ENCODE results near the gene FAM171A1. TPM values are rescaled to one million over a fixed set of nuclear protein-coding genes. Genes with fewer than 3 reads are reported as not detected.
A peak's percentile ranks its signal among the peaks of the same experiment; 100 is the strongest.

FAM171A1 gene
- total RNA-seq, 1 donor from 2014 or later = 73.6 TPM

DNA sequence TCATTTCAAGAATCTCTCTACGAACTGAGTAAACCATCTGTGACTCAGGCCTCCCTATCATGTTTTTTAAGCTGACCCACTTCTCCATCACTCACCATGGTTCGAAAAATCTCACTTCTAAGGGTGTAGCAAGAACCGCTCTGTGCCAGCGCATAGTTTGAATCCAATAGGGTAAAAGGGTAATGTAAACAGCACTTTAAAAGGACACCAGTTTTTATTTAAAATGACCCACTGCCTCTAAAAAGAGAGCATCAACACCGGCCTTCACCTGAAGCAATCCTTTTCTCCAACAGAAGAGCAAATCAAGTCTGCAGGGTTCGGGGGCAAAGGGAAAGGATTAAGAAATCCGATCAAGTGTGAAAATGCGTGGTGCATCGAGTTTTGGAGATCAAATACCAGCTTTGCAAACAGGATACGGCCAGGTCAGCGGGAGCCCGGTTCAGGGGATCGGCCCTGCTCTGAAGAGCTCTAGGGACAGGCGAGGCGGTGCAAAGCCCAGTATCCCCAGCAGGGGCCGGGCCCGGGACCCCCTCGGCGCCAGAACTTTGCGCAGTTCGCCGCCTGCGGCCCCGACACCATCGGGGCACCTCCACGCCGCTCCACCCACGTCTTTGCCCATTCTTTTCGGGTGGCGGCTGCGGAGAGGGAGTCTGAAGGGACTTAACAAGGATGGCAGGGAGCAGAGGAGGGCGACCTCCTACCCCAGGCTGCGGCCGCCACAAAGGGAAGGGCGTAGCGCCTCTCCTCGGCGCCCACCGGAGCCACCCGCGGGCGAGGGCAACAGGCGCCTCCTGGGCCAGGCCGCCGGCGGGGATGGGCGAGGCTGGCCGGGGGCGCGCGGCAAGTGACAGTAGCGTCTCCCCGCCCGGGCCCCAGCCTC, 203.4 kb downstream of the FAM171A1 start:
- H3K27me3 Mint-ChIP-seq (ENCODE audit: low read depth) = no peaks in the 10 kb centered on the region
- H3K4me3 Mint-ChIP-seq = peak overlapping the region; percentile 91
- H3K9me3 Mint-ChIP-seq = no peaks in the 10 kb centered on the region
- peak overlapping the region; percentile 91 for H3K27ac Mint-ChIP-seq
- DNase-seq (ENCODE audit: low spot score in 2 of 2, unreplicated experiment in 2 of 2) = peak; percentile 45 to 78
- H3K4me1 Mint-ChIP-seq = peaks cover 39% of the 10 kb centered on the region
- H3K36me3 Mint-ChIP-seq = no peaks in the 10 kb centered on the region
- TF ChIP-seq, protein P1, sequence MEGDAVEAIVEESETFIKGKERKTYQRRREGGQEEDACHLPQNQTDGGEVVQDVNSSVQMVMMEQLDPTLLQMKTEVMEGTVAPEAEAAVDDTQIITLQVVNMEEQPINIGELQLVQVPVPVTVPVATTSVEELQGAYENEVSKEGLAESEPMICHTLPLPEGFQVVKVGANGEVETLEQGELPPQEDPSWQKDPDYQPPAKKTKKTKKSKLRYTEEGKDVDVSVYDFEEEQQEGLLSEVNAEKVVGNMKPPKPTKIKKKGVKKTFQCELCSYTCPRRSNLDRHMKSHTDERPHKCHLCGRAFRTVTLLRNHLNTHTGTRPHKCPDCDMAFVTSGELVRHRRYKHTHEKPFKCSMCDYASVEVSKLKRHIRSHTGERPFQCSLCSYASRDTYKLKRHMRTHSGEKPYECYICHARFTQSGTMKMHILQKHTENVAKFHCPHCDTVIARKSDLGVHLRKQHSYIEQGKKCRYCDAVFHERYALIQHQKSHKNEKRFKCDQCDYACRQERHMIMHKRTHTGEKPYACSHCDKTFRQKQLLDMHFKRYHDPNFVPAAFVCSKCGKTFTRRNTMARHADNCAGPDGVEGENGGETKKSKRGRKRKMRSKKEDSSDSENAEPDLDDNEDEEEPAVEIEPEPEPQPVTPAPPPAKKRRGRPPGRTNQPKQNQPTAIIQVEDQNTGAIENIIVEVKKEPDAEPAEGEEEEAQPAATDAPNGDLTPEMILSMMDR (IDR thresholded peaks at IDR 0.05; ENCODE audit: unreplicated experiment) = peak; percentile 43

- Mint-ChIP-seq H3K27ac (no peak overlapping the region), H3K9me3 (no peaks in the 10 kb centered on the region), H3K4me3 (peak overlapping the region; percentile 91), H3K27me3 (ENCODE audit: low read depth) (no peaks in the 10 kb centered on the region), H3K4me1 (peaks cover 36% of the 10 kb centered on the region), H3K36me3 (no peaks in the 10 kb centered on the region)
- DNase-seq (ENCODE audit: low spot score in 2 of 2, unreplicated experiment in 2 of 2) = no peak
- TF ChIP-seq, protein P1 (IDR thresholded peaks at IDR 0.05; ENCODE audit: unreplicated experiment) = no peak
Measured at GRCh38 chr10:15166325-15166724, 204.8 kb downstream of the FAM171A1 start.

DNA sequence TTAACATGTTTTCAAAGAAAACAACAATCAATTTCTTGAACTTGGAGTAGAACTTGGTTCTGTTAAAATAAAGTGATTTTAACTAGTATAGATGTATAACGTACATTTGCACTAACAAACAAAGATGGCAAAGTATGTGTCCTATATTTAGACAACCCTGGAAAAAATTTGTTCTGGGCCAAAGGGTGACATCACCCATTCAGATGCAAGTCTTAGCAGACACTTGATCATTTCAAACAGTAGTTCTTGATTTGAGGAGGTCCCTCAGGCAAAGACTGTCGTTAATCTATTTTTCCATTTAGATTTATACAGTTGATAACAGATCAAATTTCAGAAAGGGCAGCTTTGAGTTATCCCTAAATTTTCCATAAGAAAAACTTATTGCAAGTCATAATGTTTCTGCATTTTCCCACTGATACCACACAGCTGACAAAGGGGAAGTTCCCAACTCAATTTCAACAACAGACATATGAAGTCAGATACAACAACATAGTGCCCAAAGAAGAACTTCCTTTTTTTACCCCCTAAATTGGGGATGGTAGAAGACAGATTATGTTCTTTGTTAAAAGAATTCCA, 207.7 kb downstream of the FAM171A1 start:
- Mint-ChIP-seq H3K4me3 (no peak overlapping the region), H3K36me3 (no peaks in the 10 kb centered on the region), H3K27ac (no peak overlapping the region), H3K27me3 (ENCODE audit: low read depth) (no peaks in the 10 kb centered on the region), H3K4me1 (peaks cover 16% of the 10 kb centered on the region), H3K9me3 (no peaks in the 10 kb centered on the region)
- DNase-seq (ENCODE audit: low spot score in 2 of 2, unreplicated experiment in 2 of 2) = no peak
- TF ChIP-seq, protein P1 (IDR thresholded peaks at IDR 0.05; ENCODE audit: unreplicated experiment) = no peak

Other genes with a start within 250 kb of the FAM171A1 start
- gene NMT2, start 202.6 kb downstream of the FAM171A1 start, total RNA-seq = 19.3 to 21.9 TPM (median 20.0 TPM) in 3 replicates

Data from mesothelial cell of epicardium (in vitro differentiated cells).